CD4-positive, CD25-positive, alpha-beta regulatory T cell (primary cell): ENCODE measurements around the gene TBC1D17. TPM values are rescaled to one million over a fixed set of nuclear protein-coding genes. Genes with fewer than 3 reads are reported as not detected.

ENCODE experiments used
- ATAC-seq, 2 donors: fragments of 150-1000 bp; cut with Tn5 transposase; one replicate each; pipeline ENCODE4 v1.10.0; 2021; ENCODE audit warnings: low read depth in 2 of 2, moderate number of reproducible peaks in 2 of 2, moderate library complexity in 1 of 2
- DNase-seq, 3 donors: peaks; one replicate each; pipeline versions ENCODE4 v3.0.0 to v3.0.0-alpha.2; 2012 to 2022; ENCODE audit warnings: mixed read lengths in 1 of 3
- H3K27ac ChIP-seq: one replicate; pipeline ENCODE4 v1.7.0; 2013; ENCODE audit warnings: mild to moderate bottlenecking, low read length; ENCODE audit not compliant: insufficient read depth, poor library complexity, severe bottlenecking
- H3K27me3 ChIP-seq: one replicate; pipeline ENCODE4 v1.7.0; 2013; ENCODE audit warnings: low read length; ENCODE audit not compliant: control insufficient read depth, insufficient read depth
- H3K36me3 ChIP-seq: one replicate; pipeline ENCODE4 v1.7.0; 2013; ENCODE audit warnings: mild to moderate bottlenecking, low read length, moderate library complexity; ENCODE audit not compliant: control insufficient read depth, insufficient read depth
- H3K4me1 ChIP-seq: 2 replicates; pipeline ENCODE4 v1.7.0; 2013; ENCODE audit warnings: mild to moderate bottlenecking, low read length; ENCODE audit not compliant: insufficient read depth, control insufficient read depth, poor library complexity, severe bottlenecking
- H3K4me3 ChIP-seq: one replicate; pipeline ENCODE4 v1.7.0; 2013; ENCODE audit warnings: low read depth, mild to moderate bottlenecking, low read length, moderate library complexity
- H3K9me3 ChIP-seq, 2 experiments: 1 replicate in 1 of 2; 2 replicates in 1 of 2; pipeline ENCODE4 v1.7.0; 2013; ENCODE audit warnings: low read length in 2 of 2, mild to moderate bottlenecking in 1 of 2, moderate library complexity in 1 of 2; ENCODE audit not compliant: control insufficient read depth in 2 of 2
- H3K27ac Mint-ChIP-seq, 3 donors: one replicate each; pipeline ENCODE4 v1.8.0; 2020 to 2022; ENCODE audit warnings: mild to moderate bottlenecking in 3 of 3, mixed read lengths in 3 of 3, moderate library complexity in 2 of 3
- H3K27me3 Mint-ChIP-seq: one replicate; pipeline ENCODE4 v1.8.0; 2022; ENCODE audit warnings: mild to moderate bottlenecking, mixed read lengths
- H3K36me3 Mint-ChIP-seq: one replicate; pipeline ENCODE4 v1.8.0; 2020; ENCODE audit warnings: mixed read lengths
- H3K4me1 Mint-ChIP-seq, 4 donors: one replicate each; pipeline ENCODE4 v1.8.0; 2020 to 2022; ENCODE audit warnings: mixed read lengths in 4 of 4, mild to moderate bottlenecking in 1 of 4
- H3K4me3 Mint-ChIP-seq, 4 donors: one replicate each; pipeline ENCODE4 v1.8.0; 2020 to 2022; ENCODE audit warnings: mild to moderate bottlenecking in 4 of 4, mixed read lengths in 4 of 4, moderate library complexity in 3 of 4
- H3K9me3 Mint-ChIP-seq, 7 donors: one replicate each; pipeline ENCODE4 v1.8.0; 2020 to 2022; ENCODE audit warnings: mixed read lengths in 7 of 7, mild to moderate bottlenecking in 3 of 7, moderate library complexity in 2 of 7
- polyA plus RNA-seq, 4 donors: library from polyadenylated mRNA; unstranded; fragments of 300-500 nt; fragmentation: Illumina TruSeq; gene quantifications; one replicate each; pipeline ENCODE4 v1.2.3, GENCODE V29; 2021
- total RNA-seq: library from RNA; stranded (reverse); gene quantifications from one replicate; pipeline ENCODE4 v1.2.3, GENCODE V29; 2022

Gene TBC1D17
- total and polyA plus RNA-seq, 5 donors from 2014 or later: 8.8 to 48.1 (median 9.3) TPM

DNA sequence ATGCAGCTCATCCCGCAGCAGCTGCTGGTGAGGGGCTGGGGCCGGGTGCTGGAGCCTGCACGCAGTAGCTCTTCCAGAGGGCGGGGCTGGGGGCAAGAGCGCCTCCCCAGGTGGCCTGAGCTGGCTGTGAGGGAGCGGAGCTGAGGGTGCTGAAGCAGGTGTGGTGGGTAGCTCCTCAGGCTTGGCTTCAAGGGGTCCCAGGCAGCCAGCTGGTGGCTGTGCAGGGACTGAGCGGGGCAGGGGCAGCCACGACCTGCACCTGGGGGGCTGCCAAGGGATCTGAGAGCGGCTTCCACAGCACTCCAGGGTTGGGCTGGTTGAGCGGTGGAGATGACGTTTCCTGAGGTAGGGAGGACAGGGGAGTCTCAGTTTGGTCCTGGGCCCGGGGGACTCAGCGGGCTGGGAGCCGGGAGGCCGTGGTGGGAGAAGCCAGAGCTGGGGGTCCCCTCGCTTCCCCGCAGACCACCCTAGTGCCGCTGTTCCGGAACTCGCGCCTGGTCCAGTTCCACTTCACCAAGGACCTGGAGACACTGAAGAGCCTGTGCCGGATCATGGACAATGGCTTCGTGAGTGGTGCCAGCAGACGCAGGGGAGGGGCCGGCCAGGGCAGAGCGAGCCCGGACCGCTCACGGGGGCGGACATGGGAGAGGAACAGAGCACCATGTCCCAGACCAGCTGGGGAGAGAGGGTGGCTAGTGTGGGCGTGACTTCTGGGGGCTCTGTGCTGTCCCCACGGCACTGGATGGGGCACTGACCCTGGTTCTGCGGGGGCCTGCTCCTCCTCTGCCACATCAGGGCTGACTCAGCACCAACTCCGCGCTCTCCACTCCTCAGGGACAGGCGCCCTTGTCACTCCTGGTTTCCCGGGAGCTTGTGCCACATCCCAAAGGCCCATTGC lies 19.2 kb upstream of the TBC1D17 start:
- Histone ChIP-seq H3K9me3 (no peaks in the 10 kb centered on the region), H3K27ac (no peak overlapping the region), H3K27me3 (no peaks in the 10 kb centered on the region), H3K4me3 (no peak overlapping the region), H3K4me1 (no peaks in the 10 kb centered on the region), H3K36me3 (peaks cover 23% of the 10 kb centered on the region)
- Mint-ChIP-seq H3K27ac (no peak overlapping the region), H3K36me3 (peaks cover 3% of the 10 kb centered on the region), H3K4me1 (peaks cover 0 to 10% (median 2%) of the 10 kb centered on the region in 4 donors), H3K27me3 (no peaks in the 10 kb centered on the region), H3K4me3 (peak overlapping the region in 1 of 4 donors; percentile 49), H3K9me3 (peaks cover 0 to 1% (median 0%) of the 10 kb centered on the region in 7 donors)
- ATAC-seq: no peak
- no peak for DNase-seq

GRCh38 chr19:49859682-49860335 lies 17.7 kb upstream of the TBC1D17 start:
- Histone ChIP-seq H3K9me3 (no peaks in the 10 kb centered on the region), H3K4me3 (no peak overlapping the region), H3K4me1 (no peaks in the 10 kb centered on the region), H3K36me3 (peaks cover 27% of the 10 kb centered on the region), H3K27me3 (no peaks in the 10 kb centered on the region), H3K27ac (no peak overlapping the region)
- H3K36me3 Mint-ChIP-seq: peaks cover 5% of the 10 kb centered on the region
- no peaks in the 10 kb centered on the region for H3K27me3 Mint-ChIP-seq
- ATAC-seq (no peak), DNase-seq (no peak)
- H3K27ac Mint-ChIP-seq: peak overlapping the region in 1 of 3 donors; percentile 48
- H3K4me1 Mint-ChIP-seq: peaks cover 0 to 9% (median 3%) of the 10 kb centered on the region in 4 donors
- H3K9me3 Mint-ChIP-seq: peaks cover 0 to 1% (median 0%) of the 10 kb centered on the region in 7 donors
- no peak overlapping the region for H3K4me3 Mint-ChIP-seq

- H3K4me3 Mint-ChIP-seq: no peak overlapping the region
- ATAC-seq: no peak
These were observed 17.0 kb upstream of the TBC1D17 start for GRCh38 chr19:49860336-49861102.

GRCh38 chr19:49861107-49861506 lies 16.4 kb upstream of the TBC1D17 start:
- no peak for DNase-seq
- no peak for ATAC-seq
- H3K36me3 ChIP-seq: peaks cover 29% of the 10 kb centered on the region
- peaks cover 0 to 17% (median 9%) of the 10 kb centered on the region in 4 donors for H3K4me1 Mint-ChIP-seq
- H3K27me3 ChIP-seq: no peaks in the 10 kb centered on the region
- H3K27me3 Mint-ChIP-seq: no peaks in the 10 kb centered on the region
- no peak overlapping the region for H3K4me3 Mint-ChIP-seq
- peaks cover 5% of the 10 kb centered on the region for H3K36me3 Mint-ChIP-seq
- no peak overlapping the region for H3K4me3 ChIP-seq
- H3K9me3 ChIP-seq: no peaks in the 10 kb centered on the region
- H3K9me3 Mint-ChIP-seq: peaks cover 0 to 1% (median 0%) of the 10 kb centered on the region in 7 donors
- no peak overlapping the region for H3K27ac ChIP-seq
- no peak overlapping the region for H3K27ac Mint-ChIP-seq
- H3K4me1 ChIP-seq: peaks cover 6% of the 10 kb centered on the region

More at GRCh38 chr19:49860336-49861102, 17.0 kb upstream of the TBC1D17 start:
- Histone ChIP-seq H3K4me1 (no peaks in the 10 kb centered on the region), H3K9me3 (no peaks in the 10 kb centered on the region), H3K27me3 (no peaks in the 10 kb centered on the region), H3K27ac (no peak overlapping the region), H3K4me3 (no peak overlapping the region), H3K36me3 (peaks cover 29% of the 10 kb centered on the region)
- H3K27me3 Mint-ChIP-seq: no peaks in the 10 kb centered on the region
- H3K9me3 Mint-ChIP-seq: peaks cover 0 to 1% (median 0%) of the 10 kb centered on the region in 7 donors
- H3K4me1 Mint-ChIP-seq: peaks cover 0 to 14% (median 4%) of the 10 kb centered on the region in 4 donors
- H3K36me3 Mint-ChIP-seq: peaks cover 5% of the 10 kb centered on the region
- no peak for DNase-seq
- peak overlapping the region in 1 of 3 donors; percentile 48 for H3K27ac Mint-ChIP-seq

DNA sequence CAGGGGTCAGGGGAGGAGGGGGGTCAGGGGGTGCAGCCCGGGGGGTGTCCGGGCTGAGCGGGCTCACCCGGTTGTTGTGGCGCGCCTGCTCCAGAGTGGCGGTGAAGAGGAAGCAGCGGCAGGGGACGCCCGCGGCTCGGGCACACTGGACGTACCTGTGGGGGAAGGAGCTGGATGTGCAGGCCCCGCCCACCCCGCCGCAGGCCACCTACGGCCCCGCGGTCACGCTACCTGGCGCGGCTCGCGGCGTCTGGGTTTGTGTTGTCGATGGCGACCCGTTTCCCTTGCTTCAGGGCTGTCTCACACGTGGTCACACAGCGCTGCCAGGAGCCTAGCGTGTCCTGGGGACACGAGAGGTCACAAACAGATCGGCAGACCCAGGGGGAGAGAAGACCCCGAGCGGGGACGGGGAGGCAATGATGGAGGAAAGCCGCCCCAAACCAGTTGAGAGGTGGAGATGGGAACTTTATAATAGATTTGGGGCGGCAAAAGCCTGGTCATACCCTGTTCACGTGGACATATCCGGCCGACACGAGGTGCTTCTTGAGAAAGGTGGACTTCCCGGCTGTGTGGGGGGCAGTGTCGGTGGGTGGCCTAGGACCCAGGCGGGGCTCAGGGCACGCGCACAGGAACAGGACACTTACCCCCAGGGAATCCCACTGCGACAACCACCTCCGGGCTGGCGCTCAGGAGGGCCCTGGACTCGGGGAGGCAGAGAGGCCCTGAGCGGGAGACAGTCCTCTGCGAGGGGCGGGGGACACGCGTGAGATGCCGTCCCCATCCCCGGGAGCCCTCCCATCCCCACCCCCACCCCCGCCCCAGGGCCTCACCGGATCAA lies 15.7 kb upstream of the TBC1D17 start:
- ATAC-seq (no peak), DNase-seq (no peak)
- Mint-ChIP-seq H3K9me3 (peaks cover 0 to 1% (median 0%) of the 10 kb centered on the region in 7 donors), H3K4me3 (peak overlapping the region in 1 of 4 donors; percentile 38), H3K27me3 (no peaks in the 10 kb centered on the region), H3K27ac (peak overlapping the region in 1 of 3 donors; percentile 56), H3K4me1 (peaks cover 0 to 24% (median 14%) of the 10 kb centered on the region in 4 donors), H3K36me3 (peaks cover 5% of the 10 kb centered on the region)
- Histone ChIP-seq H3K4me3 (no peak overlapping the region), H3K9me3 (no peaks in the 10 kb centered on the region), H3K27ac (no peak overlapping the region), H3K36me3 (peaks cover 29% of the 10 kb centered on the region), H3K4me1 (peaks cover 12% of the 10 kb centered on the region), H3K27me3 (no peaks in the 10 kb centered on the region)

- no peak overlapping the region for H3K27ac ChIP-seq
- peaks cover 0 to 30% (median 14%) of the 10 kb centered on the region in 4 donors for H3K4me1 Mint-ChIP-seq
- peaks cover 7% of the 10 kb centered on the region for H3K27me3 Mint-ChIP-seq
- H3K9me3 Mint-ChIP-seq: peaks cover 0 to 1% (median 0%) of the 10 kb centered on the region in 7 donors
- no peak for DNase-seq
- H3K4me3 Mint-ChIP-seq: peak overlapping the region in 2 of 4 donors; percentile 2 to 47
- no peaks in the 10 kb centered on the region for H3K9me3 ChIP-seq
- ATAC-seq: no peak
- no peaks in the 10 kb centered on the region for H3K27me3 ChIP-seq
- H3K4me1 ChIP-seq: peaks cover 18% of the 10 kb centered on the region
- peaks cover 27% of the 10 kb centered on the region for H3K36me3 ChIP-seq
- no peak overlapping the region for H3K4me3 ChIP-seq
- no peak overlapping the region for H3K27ac Mint-ChIP-seq
- peaks cover 5% of the 10 kb centered on the region for H3K36me3 Mint-ChIP-seq
These were observed 14.9 kb upstream of the TBC1D17 start for GRCh38 chr19:49862391-49863253.
